Kidney (tissue), 22 donors: Measurements from ENCODE around the gene KLK15. TPM values are rescaled to one million over a fixed set of nuclear protein-coding genes. Genes with fewer than 3 reads are reported as not detected.

Source experiments
- DNase-seq, 5 donors: peaks; one replicate each; pipeline ENCODE4 v3.0.0-alpha.2; 2013 to 2020
- FAIRE-seq: peaks from 2 replicates; lab custom pipeline; 2012; peaks lifted over from hg19 to GRCh38; lab: Jason Lieb, UNC
- H3K27ac ChIP-seq, 2 donors: one replicate each; pipeline ENCODE4 v1.7.0; 2013; ENCODE audit warnings: low read depth in 2 of 2, low read length in 2 of 2, inconsistent platforms in 1 of 2
- H3K27me3 ChIP-seq: one replicate; pipeline ENCODE4 v1.7.1; 2013; ENCODE audit warnings: low read length, inconsistent platforms; ENCODE audit not compliant: control insufficient read depth, insufficient read depth
- H3K36me3 ChIP-seq, 3 donors: one replicate each; pipeline versions ENCODE4 v1.7.0 to v1.7.1; 2013; ENCODE audit warnings: low read length in 3 of 3, control low read depth in 1 of 3, inconsistent platforms in 1 of 3; ENCODE audit not compliant: insufficient read depth in 3 of 3, control insufficient read depth in 2 of 3
- H3K4me1 ChIP-seq, 3 donors: one replicate each; pipeline versions ENCODE4 v1.7.0 to v1.7.1; 2013; ENCODE audit warnings: low read length in 3 of 3, inconsistent platforms in 1 of 3, low read depth in 1 of 3; ENCODE audit not compliant: control insufficient read depth in 2 of 3, insufficient read depth in 2 of 3
- H3K4me3 ChIP-seq, 3 donors: one replicate each; pipeline versions ENCODE4 v1.7.0 to v1.8.1; 2013; ENCODE audit warnings: low read length in 3 of 3, control low read depth in 1 of 3, inconsistent platforms in 1 of 3
- H3K9ac ChIP-seq, 3 donors: one replicate each; pipeline versions ENCODE4 v1.7.0 to v1.7.1; 2013; ENCODE audit warnings: low read length in 3 of 3, control low read depth in 1 of 3, inconsistent platforms in 1 of 3
- H3K9me3 ChIP-seq, 3 donors: one replicate each; pipeline versions ENCODE4 v1.7.0 to v1.7.1; 2013; ENCODE audit warnings: low read length in 3 of 3, control low read depth in 1 of 3, inconsistent platforms in 1 of 3; ENCODE audit not compliant: control insufficient read depth in 2 of 3, insufficient read depth in 1 of 3
- CTCF ChIP-seq: IDR thresholded peaks from 3 replicates; pipeline ENCODE4 v1.5.1; 2012; ENCODE audit warnings: mild to moderate bottlenecking, moderate library complexity, borderline replicate concordance; ENCODE audit not compliant: insufficient read depth; ENCODE audit errors: extremely low read depth
- intact Hi-C: fragments of 100-400 bp; cut with DNase I; formaldehyde crosslinking; loops from one replicate; pipeline ENCODE4 v1.11.1; 2022
- long read RNA-seq, 10 donors: library from polyadenylated mRNA in 1 of 10; unstranded in 1 of 10; transcript quantifications; one replicate each; pipeline ENCODE4 v2.0.0 and lab custom pipeline, GENCODE V29; 2021 to 2026
- polyA plus RNA-seq: library from polyadenylated mRNA; stranded (reverse); fragments of 350-450 nt; fragmentation: Illumina TruSeq; extraction: RNeasy Lipid Tissue Mini Kit (QIAGEN cat#74804); gene quantifications from one replicate; pipeline ENCODE4 v1.2.3, GENCODE V29; 2014; ENCODE audit warnings: low read depth, low replicate concordance; ENCODE audit not compliant: insufficient read depth
- total RNA-seq: library from RNA; stranded (reverse); fragmentation: NEBNext Ultra II Directional; extraction: Animal tissue kit (Norgen Biotek cat#: 25700); gene quantifications from one replicate; pipeline ENCODE4 v1.2.1, GENCODE V29; 2021
- donor health status: control.
- donor health status: control.
- donor health status: control.
- donor health status: control.
- donor health status: control.
- donor health status: DM: yes; HTN: yes; CAD: no.
- donor health status: Normal renal cell carcinoma (clear cell type).

KLK15 gene, protein sequence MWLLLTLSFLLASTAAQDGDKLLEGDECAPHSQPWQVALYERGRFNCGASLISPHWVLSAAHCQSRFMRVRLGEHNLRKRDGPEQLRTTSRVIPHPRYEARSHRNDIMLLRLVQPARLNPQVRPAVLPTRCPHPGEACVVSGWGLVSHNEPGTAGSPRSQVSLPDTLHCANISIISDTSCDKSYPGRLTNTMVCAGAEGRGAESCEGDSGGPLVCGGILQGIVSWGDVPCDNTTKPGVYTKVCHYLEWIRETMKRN
- total RNA-seq, result not detected
- polyA plus RNA-seq, result 2.7 TPM
- long read RNA-seq, donor 1, result 0 reads
- long read RNA-seq, donor 2, result 0 reads
- long read RNA-seq, donor 3, result 0 reads
- long read RNA-seq, donor 4, result 0 reads
- long read RNA-seq, donor 5, result 0 reads
- long read RNA-seq, donor 6, result 0 reads
- long read RNA-seq, donor 7, result 0 reads
- long read RNA-seq, donor 8, result 0 reads
- long read RNA-seq, donor 9, result 0 reads
- long read RNA-seq, donor 10, result 0 reads

DNA sequence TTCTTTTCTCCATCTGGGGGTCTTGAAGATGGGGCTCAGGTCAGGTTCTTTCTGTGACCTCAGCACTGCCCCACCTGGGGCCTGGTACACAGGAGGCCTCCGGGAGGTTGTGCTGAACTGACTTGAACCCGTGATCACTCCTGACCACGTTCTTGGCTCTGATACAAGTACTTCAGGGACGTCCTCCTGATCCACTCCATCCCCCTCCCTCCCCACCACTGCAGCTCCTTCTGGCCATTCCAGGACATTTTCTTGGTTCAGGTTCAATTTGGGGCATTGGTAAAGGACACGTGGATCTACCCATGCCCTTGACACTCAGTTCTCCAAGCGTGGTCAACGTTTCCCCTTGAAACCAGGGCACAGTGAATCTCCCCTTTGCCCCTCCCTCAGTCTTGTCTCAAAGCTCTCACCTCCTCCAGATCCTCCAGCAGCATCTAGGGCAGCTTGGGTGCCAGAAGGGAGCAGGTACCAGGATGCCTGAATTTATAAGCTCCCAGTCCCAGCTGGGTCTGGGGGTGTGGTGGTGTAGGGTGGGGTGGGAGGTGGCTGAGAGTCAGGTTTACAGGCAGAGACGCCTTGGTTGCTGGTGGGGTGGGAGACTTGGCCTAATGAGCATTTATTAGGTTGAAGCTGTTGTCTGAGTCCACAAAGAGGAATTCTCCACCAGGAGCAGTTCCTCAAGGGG, at the start of gene KLK15:
KLK15 (minus strand) TSS at position 458 of the 685 bp plus-strand sequence. CDS start 2,082 bp downstream, outside the sequence.
- Histone ChIP-seq H3K36me3 (no peaks in the 10 kb centered on the region), H3K27ac (no peak within 1 kb of the TSS), H3K27me3 (no peaks in the 10 kb centered on the region), H3K9me3 (no peaks in the 10 kb centered on the region), H3K4me3 (no peak within 1 kb of the TSS), H3K4me1 (peaks cover 0 to 18% (median 0%) of the 10 kb centered on the region in 3 donors), H3K9ac (no peak within 1 kb of the TSS)
- TF ChIP-seq CTCF, result no peak
- FAIRE-seq, result no peak
- DNase-seq, result no peak
- intact Hi-C loops, result no loop called here

- no peak for FAIRE-seq
- H3K4me1 ChIP-seq, result no peaks in the 10 kb centered on the region
- H3K27me3 ChIP-seq, result no peaks in the 10 kb centered on the region
- H3K27ac ChIP-seq, result no peak overlapping the region
- intact Hi-C loops, result no loop called here
- no peak for TF ChIP-seq CTCF
- DNase-seq, result no peak
- H3K9me3 ChIP-seq, result no peaks in the 10 kb centered on the region
- H3K4me3 ChIP-seq, result no peak overlapping the region
- no peak overlapping the region for H3K9ac ChIP-seq
- H3K36me3 ChIP-seq, result no peaks in the 10 kb centered on the region
Observed at GRCh38 chr19:50882188-50882587, 48.8 kb upstream of the KLK15 start.

DNA sequence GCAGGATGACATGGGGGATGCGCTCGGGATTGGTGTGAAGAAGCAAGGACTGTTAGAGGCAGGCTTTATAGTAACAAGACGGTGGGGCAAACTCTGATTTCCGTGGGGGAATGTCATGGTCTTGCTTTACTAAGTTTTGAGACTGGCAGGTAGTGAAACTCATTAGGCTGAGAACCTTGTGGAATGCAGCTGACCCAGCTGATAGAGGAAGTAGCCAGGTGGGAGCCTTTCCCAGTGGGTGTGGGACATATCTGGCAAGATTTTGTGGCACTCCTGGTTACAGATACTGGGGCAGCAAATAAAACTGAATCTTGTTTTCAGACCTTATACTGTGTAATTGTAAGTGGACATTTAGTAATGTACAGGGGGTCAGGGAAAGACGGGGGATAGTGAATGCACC, 46.9 kb upstream of the KLK15 start:
- no peaks in the 10 kb centered on the region for H3K27me3 ChIP-seq
- no peaks in the 10 kb centered on the region for H3K9me3 ChIP-seq
- FAIRE-seq (no peak), DNase-seq (no peak)
- no peaks in the 10 kb centered on the region for H3K4me1 ChIP-seq
- TF ChIP-seq CTCF, result no peak
- intact Hi-C loops, result no loop called here
- no peak overlapping the region for H3K4me3 ChIP-seq
- no peaks in the 10 kb centered on the region for H3K36me3 ChIP-seq
- no peak overlapping the region for H3K9ac ChIP-seq
- no peak overlapping the region for H3K27ac ChIP-seq
